ENCODE data around the gene NAPG. TPM values are rescaled to one million over a fixed set of nuclear protein-coding genes. Genes with fewer than 3 reads are reported as not detected.

Gene NAPG
- total RNA-seq, 1 donor from 2014 or later: 23.6 TPM

DNA sequence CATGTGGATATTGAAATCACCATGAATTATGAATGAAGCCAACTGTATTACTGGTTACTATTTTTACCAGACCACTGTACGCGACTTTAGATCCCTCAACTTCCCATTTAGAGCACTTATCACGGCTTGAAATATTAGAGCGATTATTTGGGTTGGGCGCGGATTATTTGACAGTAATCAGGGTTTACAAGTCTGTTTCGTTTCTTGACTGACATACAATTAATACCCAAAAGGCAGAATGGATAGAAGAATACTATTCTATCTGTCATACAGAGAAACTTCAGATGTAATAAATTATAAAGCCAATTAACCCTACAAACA lies 496 bp upstream of the NAPG start:
- TF ChIP-seq CTCF (conservative IDR thresholded peaks at IDR 0.05): no peak
- Mint-ChIP-seq H3K4me3 (peak overlapping the region; percentile 97), H3K27ac (ENCODE audit: unreplicated experiment) (no peak overlapping the region), H3K36me3 (ENCODE audit: low read depth) (no peaks in the 10 kb centered on the region), H3K27me3 (ENCODE audit: low read depth) (peaks cover 3% of the 10 kb centered on the region), H3K4me1 (peaks cover 40% of the 10 kb centered on the region), H3K9me3 (no peaks in the 10 kb centered on the region)
- DNase-seq (ENCODE audit: low read depth, low spot score): no peak

DNA sequence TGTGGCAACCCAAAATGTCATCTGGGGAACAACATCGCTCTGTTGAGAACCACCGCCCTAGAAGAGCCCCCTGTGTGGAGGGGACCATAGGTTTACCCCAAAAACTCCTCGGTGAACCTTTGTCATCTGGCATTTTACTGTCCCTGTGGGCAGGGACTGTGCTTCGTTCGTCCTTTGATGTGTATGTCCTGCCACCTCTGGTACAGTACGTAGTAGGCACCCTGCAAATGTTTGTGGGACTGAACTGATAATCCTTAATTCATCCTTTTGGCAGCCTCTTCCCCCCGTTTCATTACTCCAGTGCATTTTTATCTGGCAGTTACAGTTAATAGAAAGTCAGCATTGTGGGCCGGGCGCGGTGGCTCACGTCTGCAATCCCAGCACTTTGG lies 728 bp downstream of the NAPG start:
- Mint-ChIP-seq H3K9me3 (no peaks in the 10 kb centered on the region), H3K36me3 (ENCODE audit: low read depth) (no peaks in the 10 kb centered on the region), H3K4me3 (peak overlapping the region; percentile 91), H3K27ac (ENCODE audit: unreplicated experiment) (peak overlapping the region; percentile 83), H3K27me3 (ENCODE audit: low read depth) (peaks cover 3% of the 10 kb centered on the region), H3K4me1 (peaks cover 40% of the 10 kb centered on the region)
- no peak for TF ChIP-seq CTCF (conservative IDR thresholded peaks at IDR 0.05)
- no peak for DNase-seq (ENCODE audit: low read depth, low spot score)

DNA sequence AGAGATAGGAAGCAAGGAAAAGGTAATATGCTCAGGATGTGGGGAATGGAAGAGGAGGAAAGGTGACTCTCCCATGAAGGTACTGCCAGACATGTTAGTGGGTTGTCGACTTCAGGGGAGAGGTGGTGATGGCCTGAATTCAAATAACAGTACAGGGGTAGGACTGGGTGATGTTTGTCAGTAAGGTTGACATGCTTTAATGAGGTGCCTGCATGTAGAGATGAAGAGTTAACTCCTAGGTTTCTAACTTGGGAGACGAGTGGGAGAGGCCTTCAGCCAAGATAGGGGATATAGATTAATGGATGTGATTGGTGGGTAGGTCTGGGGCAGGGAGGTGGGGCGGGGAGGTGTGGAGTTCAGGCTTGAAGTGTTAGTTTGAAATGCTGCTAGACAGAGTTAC lies 2.6 kb downstream of the NAPG start:
- DNase-seq (ENCODE audit: low read depth, low spot score): no peak
- H3K9me3 Mint-ChIP-seq: no peaks in the 10 kb centered on the region
- H3K4me3 Mint-ChIP-seq: peak overlapping the region; percentile 75
- peaks cover 40% of the 10 kb centered on the region for H3K4me1 Mint-ChIP-seq
- no peaks in the 10 kb centered on the region for H3K36me3 Mint-ChIP-seq (ENCODE audit: low read depth)
- H3K27me3 Mint-ChIP-seq (ENCODE audit: low read depth): no peaks in the 10 kb centered on the region
- no peak overlapping the region for H3K27ac Mint-ChIP-seq (ENCODE audit: unreplicated experiment)
- TF ChIP-seq CTCF (conservative IDR thresholded peaks at IDR 0.05): no peak

GRCh38 chr18:10530002-10530401 lies 4.2 kb downstream of the NAPG start:
- Mint-ChIP-seq H3K27ac (ENCODE audit: unreplicated experiment) (no peak overlapping the region), H3K9me3 (no peaks in the 10 kb centered on the region), H3K27me3 (ENCODE audit: low read depth) (no peaks in the 10 kb centered on the region), H3K4me1 (peaks cover 37% of the 10 kb centered on the region), H3K36me3 (ENCODE audit: low read depth) (no peaks in the 10 kb centered on the region), H3K4me3 (no peak overlapping the region)
- no peak for TF ChIP-seq CTCF (conservative IDR thresholded peaks at IDR 0.05)
- DNase-seq (ENCODE audit: low read depth, low spot score): no peak

DNA sequence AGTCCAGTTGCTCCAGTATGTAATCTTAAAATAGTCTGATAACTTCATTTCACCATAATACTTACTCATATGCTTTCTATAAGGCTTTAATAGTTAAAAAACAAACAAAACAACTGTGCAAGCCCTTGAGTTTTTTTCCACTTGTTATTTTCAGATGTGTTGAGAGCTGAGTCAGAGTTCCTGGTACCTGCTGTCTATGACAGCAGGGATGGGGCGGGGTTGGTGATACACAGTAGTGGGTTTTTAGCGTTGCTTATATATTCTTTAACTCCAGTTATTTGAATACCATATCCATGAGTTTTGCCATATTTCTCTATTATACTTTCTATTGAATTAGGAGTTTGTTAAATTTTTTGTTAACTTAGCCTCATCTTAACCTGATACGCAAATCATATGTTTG lies 5.0 kb downstream of the NAPG start:
- DNase-seq (ENCODE audit: low read depth, low spot score): no peak
- H3K4me1 Mint-ChIP-seq: peaks cover 28% of the 10 kb centered on the region
- no peak overlapping the region for H3K4me3 Mint-ChIP-seq
- H3K27ac Mint-ChIP-seq (ENCODE audit: unreplicated experiment): no peak overlapping the region
- no peak for TF ChIP-seq CTCF (conservative IDR thresholded peaks at IDR 0.05)
- H3K27me3 Mint-ChIP-seq (ENCODE audit: low read depth): no peaks in the 10 kb centered on the region
- H3K9me3 Mint-ChIP-seq: no peaks in the 10 kb centered on the region
- no peaks in the 10 kb centered on the region for H3K36me3 Mint-ChIP-seq (ENCODE audit: low read depth)

GRCh38 chr18:10533111-10533510 lies 7.3 kb downstream of the NAPG start:
- no peaks in the 10 kb centered on the region for H3K36me3 Mint-ChIP-seq (ENCODE audit: low read depth)
- H3K4me3 Mint-ChIP-seq: no peak overlapping the region
- peaks cover 14% of the 10 kb centered on the region for H3K4me1 Mint-ChIP-seq
- no peak overlapping the region for H3K27ac Mint-ChIP-seq (ENCODE audit: unreplicated experiment)
- no peaks in the 10 kb centered on the region for H3K27me3 Mint-ChIP-seq (ENCODE audit: low read depth)
- DNase-seq (ENCODE audit: low read depth, low spot score): no peak
- TF ChIP-seq CTCF (conservative IDR thresholded peaks at IDR 0.05): no peak
- H3K9me3 Mint-ChIP-seq: no peaks in the 10 kb centered on the region
